COLO829 (cell line): ENCODE measurements around the gene ZNF79.

Experiments used
- DNase-seq: peaks from one replicate; pipeline ENCODE4 v3.0.0; 2012; ENCODE audit warnings: low spot score

ZNF79 gene

GRCh38 chr9:127428348-127428747 is 4.2 kb downstream of the ZNF79 start:
- DNase-seq: no peak

- no peak for DNase-seq
Measured at GRCh38 chr9:127430415-127430814, 6.2 kb downstream of the ZNF79 start.

- no peak for DNase-seq
Measured at GRCh38 chr9:127437497-127438264, 13.5 kb downstream of the ZNF79 start.

GRCh38 chr9:127438394-127438793 is 14.2 kb downstream of the ZNF79 start:
- no peak for DNase-seq

DNA sequence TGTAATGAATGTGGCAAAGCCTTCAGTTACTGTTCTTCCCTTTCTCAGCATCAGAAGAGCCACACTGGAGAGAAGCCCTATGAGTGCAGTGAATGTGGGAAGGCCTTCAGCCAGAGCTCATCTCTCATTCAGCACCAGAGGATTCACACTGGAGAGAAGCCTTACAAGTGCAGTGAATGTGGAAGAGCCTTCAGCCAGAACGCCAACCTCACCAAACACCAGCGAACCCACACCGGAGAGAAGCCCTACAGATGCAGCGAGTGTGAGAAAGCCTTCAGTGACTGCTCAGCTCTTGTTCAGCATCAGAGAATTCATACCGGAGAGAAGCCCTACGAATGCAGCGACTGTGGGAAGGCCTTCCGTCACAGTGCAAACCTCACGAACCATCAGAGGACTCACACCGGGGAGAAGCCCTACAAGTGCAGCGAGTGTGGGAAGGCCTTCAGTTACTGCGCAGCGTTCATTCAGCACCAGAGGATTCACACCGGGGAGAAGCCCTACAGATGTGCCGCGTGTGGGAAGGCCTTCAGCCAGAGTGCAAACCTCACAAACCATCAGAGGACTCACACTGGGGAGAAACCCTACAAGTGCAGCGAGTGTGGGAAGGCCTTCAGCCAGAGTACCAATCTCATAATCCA is 20.2 kb downstream of the ZNF79 start:
- no peak for DNase-seq

GRCh38 chr9:127444921-127445850 is 21.0 kb downstream of the ZNF79 start:
- no peak for DNase-seq

GRCh38 chr9:127445851-127446712 is 21.9 kb downstream of the ZNF79 start:
- no peak for DNase-seq

DNA sequence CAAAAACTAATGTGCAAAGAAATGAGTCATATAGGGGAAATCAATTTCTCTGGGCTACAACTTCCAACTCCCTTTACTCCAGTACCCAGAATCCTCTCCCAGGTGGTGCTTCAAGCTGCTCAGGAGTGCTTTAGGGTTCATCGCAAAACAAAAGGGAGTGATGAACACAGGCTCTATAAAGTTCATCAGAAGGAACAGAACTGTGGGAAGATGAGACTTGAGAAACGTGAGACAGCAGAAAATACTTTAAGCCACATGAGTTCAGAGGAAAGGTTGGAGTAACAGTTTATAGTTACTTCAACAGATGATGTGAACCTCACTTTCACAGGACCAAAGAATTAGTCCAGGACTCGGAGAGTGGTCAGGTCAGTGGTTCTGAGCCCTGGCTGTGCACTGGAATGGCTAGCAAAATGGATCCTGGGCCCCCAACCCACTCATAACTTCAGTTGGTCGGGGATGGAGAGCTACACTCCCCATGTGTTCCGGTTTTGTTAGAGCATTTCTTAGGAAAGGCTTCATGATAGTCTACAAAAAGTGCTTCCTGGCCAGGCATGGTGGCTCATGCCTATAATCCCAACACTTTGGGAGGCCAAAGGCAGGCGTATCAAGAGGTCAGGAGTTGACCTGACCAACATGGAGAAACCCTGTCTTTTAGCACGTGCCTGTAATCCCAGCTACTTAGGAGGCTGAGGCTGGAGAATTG is 22.7 kb downstream of the ZNF79 start:
- DNase-seq: no peak

GRCh38 chr9:127447416-127448111 is 23.4 kb downstream of the ZNF79 start:
- DNase-seq: no peak

DNA sequence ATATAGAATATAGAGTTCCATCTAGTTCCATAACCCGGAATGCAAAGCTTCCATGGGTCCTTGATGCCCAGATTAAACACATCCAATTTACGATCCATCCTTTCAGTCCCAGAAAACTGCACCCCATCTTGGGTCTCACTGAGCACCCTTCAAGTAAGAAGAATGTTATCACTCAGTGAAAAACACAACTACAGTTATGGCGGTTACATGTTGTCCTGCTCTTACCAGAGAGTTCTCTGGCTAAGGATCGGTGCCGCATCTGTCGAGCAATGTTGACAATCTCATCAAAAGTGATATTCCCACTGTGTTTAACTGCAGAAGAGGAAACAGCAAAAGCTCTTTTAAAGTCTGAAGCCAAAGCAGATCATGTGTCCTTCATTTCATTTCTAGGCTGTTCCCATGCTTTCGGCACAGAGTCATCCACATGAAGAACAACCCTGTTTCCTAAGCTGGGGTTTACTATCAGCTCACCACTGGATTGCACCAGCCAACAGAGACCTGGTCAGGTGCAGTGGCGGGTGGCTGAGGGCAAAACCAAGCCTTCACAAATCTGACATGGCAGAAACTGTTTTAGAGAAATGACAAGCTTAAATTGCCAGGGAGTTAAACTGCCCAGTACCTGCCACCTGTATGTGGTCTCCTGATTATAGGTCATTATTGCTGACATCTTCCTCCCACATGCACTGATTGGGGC is 24.1 kb downstream of the ZNF79 start:
- DNase-seq: no peak

- no peak for DNase-seq
Measured at GRCh38 chr9:127449332-127449966, 25.3 kb downstream of the ZNF79 start.

DNA sequence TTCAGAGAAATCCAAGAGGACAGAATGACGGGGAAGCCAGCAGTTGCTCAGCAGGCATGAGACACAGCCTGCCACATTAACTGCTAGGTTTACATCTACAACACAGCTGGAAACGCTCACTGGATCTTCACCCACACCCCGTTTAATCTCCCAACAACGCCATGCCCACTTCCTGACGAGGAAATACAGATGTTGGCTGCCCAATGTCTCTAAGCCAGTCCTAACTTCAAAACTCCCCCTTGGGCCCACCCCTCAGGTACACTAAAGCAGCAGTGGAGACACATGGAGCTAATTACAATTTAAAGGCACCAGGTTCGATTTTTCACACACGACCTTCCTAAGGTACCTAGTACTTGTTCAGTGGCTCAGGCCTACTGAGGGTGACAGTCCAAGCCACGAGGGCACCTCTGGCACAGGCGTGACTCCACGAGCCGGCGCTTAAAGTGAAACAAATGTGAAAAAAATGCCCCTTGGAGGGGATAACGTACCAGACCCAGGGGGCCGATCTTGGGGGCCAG is 26.1 kb downstream of the ZNF79 start:
- no peak for DNase-seq

GRCh38 chr9:127450830-127451607 is 26.8 kb downstream of the ZNF79 start, which contains the start of the genes LRSAM1 and RPL12:
TSS of gene LRSAM1 (plus strand) at chr9:127451510. CDS start at chr9:127454528, 3,018 bp downstream.
TSS of gene RPL12 (minus strand) at chr9:127451406. CDS start at chr9:127451317, 89 bp downstream.
- peak; percentile 100 for DNase-seq

GRCh38 chr9:127451608-127451857 is 27.4 kb downstream of the ZNF79 start:
- no peak for DNase-seq

DNA sequence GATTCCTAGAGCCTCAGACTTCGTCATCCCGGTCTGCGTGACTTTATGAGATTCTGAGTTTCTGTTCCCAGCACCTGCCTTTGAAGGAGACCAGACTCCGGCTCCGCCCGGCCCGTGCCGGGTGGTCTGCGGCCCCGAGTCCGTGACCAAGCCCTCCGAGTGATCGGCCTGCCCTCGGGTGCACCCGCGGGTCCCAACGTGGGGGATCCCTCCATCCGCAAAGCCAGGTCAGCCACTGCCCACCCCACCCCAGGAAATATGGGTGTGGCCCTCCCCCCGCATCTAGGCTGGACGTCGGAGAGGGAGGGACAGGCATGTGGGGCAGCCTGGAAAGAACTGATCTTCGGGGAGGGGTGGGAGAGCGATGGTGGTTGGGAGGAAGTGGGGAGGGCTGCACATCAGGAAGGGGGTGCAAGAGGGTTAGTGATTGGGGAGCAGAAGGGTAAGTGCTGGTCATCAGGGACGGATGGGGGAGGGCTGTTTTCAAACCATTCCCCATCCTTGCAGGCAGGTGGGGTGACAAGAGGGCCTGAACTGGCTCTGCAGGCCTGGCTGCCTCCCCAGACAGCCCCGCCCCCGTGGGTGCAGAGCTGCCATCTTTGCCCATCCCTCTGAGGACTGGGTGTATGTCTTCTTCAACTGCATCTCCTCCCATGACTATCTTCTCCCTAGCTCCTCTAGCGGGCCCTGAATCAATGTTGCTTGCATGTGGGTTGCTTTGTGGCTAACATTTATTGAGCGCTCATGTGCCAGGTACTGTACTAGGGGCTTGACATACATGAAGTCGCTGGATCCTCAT is 27.9 kb downstream of the ZNF79 start:
- DNase-seq: peak; percentile 73

DNA sequence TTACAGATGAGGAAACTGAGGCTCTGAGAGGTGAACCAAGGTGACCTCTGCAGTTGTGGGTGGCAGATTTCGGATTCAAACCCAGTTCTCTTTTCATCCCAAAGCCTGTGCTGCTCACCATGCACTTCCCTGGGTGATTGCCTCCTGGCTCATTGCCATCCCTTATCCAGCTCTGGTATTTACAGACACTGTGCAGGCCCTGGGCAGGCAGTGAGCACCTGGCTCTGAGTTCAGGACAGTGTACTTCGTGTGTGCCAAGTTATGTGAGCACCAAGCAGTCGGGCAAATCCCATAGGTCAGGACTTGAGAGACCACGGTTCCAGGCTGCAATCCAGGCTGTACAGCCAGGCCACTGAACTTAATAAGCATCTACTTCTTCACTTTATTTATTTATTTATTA is 28.5 kb downstream of the ZNF79 start:
- DNase-seq: no peak

- no peak for DNase-seq
Measured at GRCh38 chr9:127455324-127455992, 31.3 kb downstream of the ZNF79 start.
